Jurkat, Clone E6-1 (cell line): ENCODE data around the gene GALNTL6.
"Not testable (repeated sequence)": the region's sequence is repeated elsewhere in the genome, so short reads cannot be mapped to it uniquely, and the experiment has no call there.

Source experiments
- DNase-seq: peaks from one replicate; pipeline ENCODE4 v3.0.0-alpha.2; 2011; ENCODE audit warnings: low read depth, low spot score
- H3K4me3 ChIP-seq: 2 replicates; pipeline ENCODE4 v1.5.1; 2011; ENCODE audit warnings: mild to moderate bottlenecking, low read length, control low read depth, moderate library complexity

GALNTL6 gene

GRCh38 chr4:172666711-172667368, 853.6 kb downstream of the GALNTL6 start:
- no peak overlapping the region for H3K4me3 ChIP-seq
- no peak for DNase-seq

GRCh38 chr4:172674811-172675210, 861.6 kb downstream of the GALNTL6 start:
- DNase-seq: no peak
- no peak overlapping the region for H3K4me3 ChIP-seq

GRCh38 chr4:172675232-172675631, 862.0 kb downstream of the GALNTL6 start:
- DNase-seq: no peak

GRCh38 chr4:172680691-172681090, 867.5 kb downstream of the GALNTL6 start:
- DNase-seq: no peak
- H3K4me3 ChIP-seq: no peak overlapping the region

More at GRCh38 chr4:172675232-172675631, 862.0 kb downstream of the GALNTL6 start:
- no peak overlapping the region for H3K4me3 ChIP-seq

GRCh38 chr4:172683021-172683420, 869.8 kb downstream of the GALNTL6 start:
- DNase-seq: no peak
- H3K4me3 ChIP-seq: no peak overlapping the region

GRCh38 chr4:172686021-172686420, 872.8 kb downstream of the GALNTL6 start:
- H3K4me3 ChIP-seq: no peak overlapping the region
- DNase-seq: no peak

- DNase-seq: no peak
- no peak overlapping the region for H3K4me3 ChIP-seq
Measured at GRCh38 chr4:172688534-172688933, 875.3 kb downstream of the GALNTL6 start.

- no peak for DNase-seq
- no peak overlapping the region for H3K4me3 ChIP-seq
Measured at GRCh38 chr4:172691552-172691951, 878.3 kb downstream of the GALNTL6 start.

GRCh38 chr4:172692701-172693100, 879.5 kb downstream of the GALNTL6 start:
- no peak overlapping the region for H3K4me3 ChIP-seq
- no peak for DNase-seq

- no peak overlapping the region for H3K4me3 ChIP-seq
- no peak for DNase-seq
Measured at GRCh38 chr4:172698256-172698655, 885.1 kb downstream of the GALNTL6 start.

GRCh38 chr4:172705565-172705964, 892.4 kb downstream of the GALNTL6 start:
- no peak overlapping the region for H3K4me3 ChIP-seq
- DNase-seq: no peak

GRCh38 chr4:172706000-172706399, 892.8 kb downstream of the GALNTL6 start:
- no peak overlapping the region for H3K4me3 ChIP-seq
- no peak for DNase-seq

- H3K4me3 ChIP-seq: no peak overlapping the region
- DNase-seq: no peak
Measured at GRCh38 chr4:172707622-172708021, 894.4 kb downstream of the GALNTL6 start.

GRCh38 chr4:172708184-172708583, 895.0 kb downstream of the GALNTL6 start:
- no peak for DNase-seq
- no peak overlapping the region for H3K4me3 ChIP-seq

- DNase-seq: peak; percentile 7
- no peak overlapping the region for H3K4me3 ChIP-seq
Measured at GRCh38 chr4:172709376-172709775, 896.2 kb downstream of the GALNTL6 start.

GRCh38 chr4:172716291-172716690, 903.1 kb downstream of the GALNTL6 start:
- no peak overlapping the region for H3K4me3 ChIP-seq
- no peak for DNase-seq

GRCh38 chr4:172721659-172722058, 908.5 kb downstream of the GALNTL6 start:
- H3K4me3 ChIP-seq: no peak overlapping the region
- DNase-seq: no peak

- no peak overlapping the region for H3K4me3 ChIP-seq
- no peak for DNase-seq
Measured at GRCh38 chr4:172725581-172725980, 912.4 kb downstream of the GALNTL6 start.

- no peak for DNase-seq
- H3K4me3 ChIP-seq: no peak overlapping the region
Measured at GRCh38 chr4:172726001-172726423, 912.8 kb downstream of the GALNTL6 start.

- H3K4me3 ChIP-seq: no peak overlapping the region
- no peak for DNase-seq
Measured at GRCh38 chr4:172727631-172728030, 914.4 kb downstream of the GALNTL6 start.

- DNase-seq, H3K4me3 ChIP-seq: not testable (repeated sequence)
Measured at GRCh38 chr4:172733645-172734044, 920.4 kb downstream of the GALNTL6 start.
